GM18526 (cell line): Measurements from ENCODE around the gene LMO1.

Experiments used
- POLR2A ChIP-seq: IDR thresholded peaks from 3 replicates; pipeline ENCODE4 v1.6.1; 2011; ENCODE audit not compliant: insufficient read length; ENCODE audit errors: extremely low read depth

The LMO1 gene

DNA sequence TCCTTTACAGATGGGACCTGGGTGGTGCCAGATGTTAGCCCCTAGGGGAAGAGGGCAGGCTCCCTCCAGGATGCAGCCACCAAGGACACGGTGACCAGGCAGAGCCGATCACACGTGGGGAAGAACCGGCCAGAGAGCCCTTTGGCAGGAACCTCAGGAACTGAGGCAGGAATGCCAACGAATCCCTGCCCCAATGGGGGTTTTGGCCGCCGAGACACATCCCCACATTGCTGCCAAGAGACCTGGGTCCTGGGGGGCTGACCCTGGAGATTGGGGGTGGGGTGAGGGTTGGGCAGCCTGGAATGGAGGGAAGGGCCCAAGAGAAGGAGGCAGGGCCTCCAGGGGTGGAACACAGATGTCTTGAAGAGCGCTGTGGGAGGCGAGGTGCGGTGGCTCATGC, 28.7 kb upstream of the LMO1 start:
- no peak for TF ChIP-seq POLR2A

DNA sequence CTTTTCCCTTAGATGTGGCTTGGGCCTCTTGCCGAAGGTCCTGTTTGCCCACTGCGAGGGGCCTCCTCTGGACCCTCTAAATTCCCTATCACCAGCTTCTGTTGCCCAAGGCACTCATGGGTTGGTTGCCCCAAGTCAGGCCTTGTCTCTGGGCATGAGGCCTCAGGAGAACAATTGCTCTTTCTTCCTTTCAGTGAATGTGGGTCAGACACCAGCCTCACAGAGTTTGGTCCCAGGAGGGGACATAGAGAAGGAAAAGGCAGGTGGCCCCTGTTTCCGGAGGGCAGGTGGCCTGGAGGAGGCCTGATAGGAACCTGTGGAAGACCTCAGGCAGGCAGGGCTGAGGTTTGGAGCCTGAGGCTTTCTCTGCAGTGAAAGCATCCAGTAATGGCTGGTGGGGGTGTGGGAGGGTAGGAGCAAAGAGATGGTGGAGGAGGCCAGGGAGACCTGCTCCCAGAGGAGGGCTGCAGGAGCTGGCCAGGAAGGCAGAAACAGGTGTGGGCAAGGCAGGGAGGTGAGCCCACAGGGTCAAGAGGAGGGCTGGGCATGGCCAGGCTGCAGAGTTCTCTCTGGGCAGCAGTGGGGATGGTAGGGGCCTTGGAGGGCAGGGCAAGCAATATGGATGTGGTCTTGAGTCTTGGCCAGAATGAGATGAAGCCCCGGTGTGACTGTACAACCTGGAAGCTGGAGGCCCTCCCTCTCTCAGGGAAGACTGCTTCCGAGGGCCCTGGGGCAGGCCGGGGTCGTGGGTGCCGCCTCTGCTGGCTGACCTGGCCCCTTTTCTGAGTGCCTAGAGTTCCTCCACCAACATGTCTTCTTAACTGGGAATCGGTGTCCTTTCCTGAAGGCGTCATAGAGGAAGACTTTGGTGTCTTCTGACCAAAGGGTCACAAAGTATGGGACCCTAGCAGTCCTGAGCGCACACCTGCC, 28.0 kb upstream of the LMO1 start:
- TF ChIP-seq POLR2A, result no peak

DNA sequence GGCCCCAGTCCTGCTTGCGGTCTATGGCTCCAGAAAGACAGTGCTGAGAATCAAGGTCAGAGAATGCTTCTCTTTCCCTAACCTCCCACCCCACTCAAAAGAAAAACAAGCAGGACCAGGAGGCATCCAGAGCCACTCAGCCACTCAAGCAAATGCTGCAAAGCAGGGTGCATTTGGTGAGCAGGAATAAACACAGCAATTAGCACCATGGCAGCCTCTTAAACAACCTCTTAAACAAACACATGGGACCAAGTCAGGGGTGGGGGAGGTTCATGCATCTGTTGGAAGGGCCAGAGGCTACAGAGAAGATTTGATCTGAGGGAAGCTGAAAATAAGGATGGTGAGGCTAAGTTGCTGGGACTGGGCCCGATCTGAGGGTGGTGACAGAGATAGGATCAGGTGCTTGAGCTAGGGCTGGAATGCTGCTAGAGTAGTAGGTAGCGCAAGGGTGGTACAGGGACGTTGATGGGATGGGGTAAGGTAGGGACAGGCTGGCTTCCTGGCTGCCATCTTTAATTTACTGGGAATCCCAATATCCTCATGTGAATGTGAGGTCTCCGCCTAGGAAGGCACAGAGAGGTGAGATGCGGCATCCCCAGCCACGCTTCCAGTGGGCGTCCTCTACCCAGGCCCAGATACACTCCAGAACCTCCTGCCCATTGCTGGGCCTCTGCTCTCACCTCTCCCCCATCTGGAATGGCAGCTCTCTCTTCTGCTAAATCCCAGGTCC, 26.6 kb upstream of the LMO1 start:
- no peak for TF ChIP-seq POLR2A

DNA sequence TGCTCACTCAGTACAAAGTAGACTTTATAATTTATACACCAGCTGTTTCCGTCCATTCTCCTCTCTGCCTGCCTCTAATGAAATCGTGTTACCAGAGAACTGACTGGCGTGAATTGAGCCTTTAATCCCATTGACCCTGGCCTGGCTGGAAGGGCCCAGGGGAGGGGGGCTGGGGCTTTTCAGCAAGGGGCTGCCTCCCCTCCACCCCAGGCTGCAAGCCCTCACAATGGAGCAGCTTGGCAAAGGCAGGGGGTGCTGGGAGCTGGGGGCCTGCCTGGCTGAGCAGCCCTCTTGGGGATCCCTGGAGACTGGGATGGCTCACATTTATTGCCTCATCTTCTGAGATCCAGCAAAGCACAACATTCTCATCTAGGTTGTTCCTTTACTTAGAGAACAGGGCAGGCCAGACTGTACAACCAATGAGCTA, 25.8 kb upstream of the LMO1 start:
- TF ChIP-seq POLR2A, result no peak

DNA sequence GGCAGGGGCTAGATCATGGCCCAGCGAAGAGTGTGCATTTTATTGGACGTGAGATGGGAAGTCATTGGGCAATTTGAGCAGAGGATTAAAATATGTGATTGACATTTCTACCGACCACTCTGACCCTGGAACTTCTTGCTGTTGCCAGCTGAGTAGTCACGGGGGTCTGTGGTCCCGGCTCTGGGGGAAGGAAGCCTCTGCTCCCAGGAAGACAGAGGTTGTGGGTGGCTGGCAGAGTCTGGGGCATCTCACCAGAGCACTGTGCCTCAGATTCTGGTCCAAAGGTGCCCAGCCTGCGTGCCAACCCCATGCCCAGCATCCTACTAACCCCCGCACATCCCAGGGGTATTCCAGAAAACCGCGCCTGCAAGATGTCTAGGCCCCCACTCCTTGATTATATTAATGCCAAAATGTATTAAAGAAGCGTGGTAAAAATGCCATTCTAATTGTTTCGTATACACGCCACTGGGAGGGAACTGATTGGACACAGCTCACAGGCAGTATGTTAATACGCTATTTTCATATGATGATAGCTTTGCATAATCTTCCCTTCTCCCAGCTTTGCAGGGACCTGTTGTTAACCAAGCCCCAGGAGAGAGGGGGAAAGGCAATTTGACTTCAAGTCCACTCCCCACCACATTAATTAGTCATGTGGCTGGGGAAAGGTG, 25.3 kb upstream of the LMO1 start:
- no peak for TF ChIP-seq POLR2A

DNA sequence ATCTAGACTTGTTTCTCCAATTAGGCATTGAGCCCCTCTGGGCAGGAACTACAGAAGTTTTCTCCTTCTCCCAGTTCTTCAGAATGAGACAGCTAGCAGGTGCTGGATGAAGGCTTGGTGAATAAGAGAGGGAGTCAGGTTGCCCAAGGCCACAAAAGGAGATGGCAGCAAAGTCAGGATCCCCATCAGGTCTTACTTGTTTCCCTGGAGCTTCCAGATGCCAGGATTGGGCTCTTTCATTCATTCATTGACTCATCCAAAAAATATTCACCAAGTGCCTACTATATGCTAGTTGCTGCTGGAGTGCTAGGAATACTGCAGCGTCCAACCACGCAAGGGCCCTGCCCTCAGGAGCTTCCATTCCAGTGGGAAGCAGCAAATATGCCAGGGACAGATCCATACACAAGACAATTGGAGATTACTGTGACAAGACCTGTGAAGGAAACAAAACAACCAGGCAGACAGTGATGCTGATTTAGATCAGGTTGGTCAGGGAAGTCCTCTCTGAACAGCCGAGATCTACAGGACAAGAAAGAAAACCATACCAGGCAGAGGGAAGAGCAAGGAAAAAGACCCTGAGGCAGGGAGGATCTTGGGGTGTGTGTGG, 24.6 kb upstream of the LMO1 start:
- no peak for TF ChIP-seq POLR2A

DNA sequence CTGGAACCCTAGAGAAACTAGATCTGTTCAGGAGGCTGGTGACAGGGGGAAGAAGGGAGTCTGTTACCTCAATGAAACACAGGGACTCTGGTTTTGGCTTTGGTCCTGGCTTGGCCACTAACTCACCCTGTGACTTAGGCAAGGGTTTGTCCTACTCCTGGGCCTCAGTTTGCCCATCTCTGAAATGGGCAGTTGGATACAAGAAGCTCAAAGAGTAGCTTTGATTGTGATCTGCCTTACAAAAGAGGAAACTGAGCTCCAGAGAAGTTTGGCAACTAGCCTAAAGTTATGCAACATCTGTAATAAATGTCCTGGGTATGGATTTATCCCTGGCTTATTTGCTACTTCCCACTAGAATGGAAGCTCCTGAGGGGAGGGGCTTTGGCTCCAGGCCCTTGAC, 24.0 kb upstream of the LMO1 start:
- no peak for TF ChIP-seq POLR2A

DNA sequence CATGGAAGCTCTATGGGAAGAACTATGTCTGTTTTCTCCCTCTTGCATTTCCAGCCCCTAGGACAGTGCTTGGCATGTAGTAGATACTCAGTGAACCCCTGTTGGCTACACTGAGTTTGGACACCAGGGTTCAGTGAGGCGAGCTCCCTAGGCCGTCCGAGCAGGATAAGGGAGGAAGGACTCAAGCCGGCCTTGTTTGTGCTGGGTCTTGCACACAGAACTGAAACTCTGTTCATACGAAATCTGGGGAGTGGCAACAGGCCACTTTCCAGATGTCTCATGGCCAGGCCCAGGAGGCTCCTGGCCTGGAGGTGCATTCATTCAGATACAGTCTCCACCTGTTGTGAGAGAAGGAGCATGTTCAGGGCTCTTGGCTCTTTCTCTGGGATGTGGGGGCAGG, 23.6 kb upstream of the LMO1 start:
- no peak for TF ChIP-seq POLR2A

DNA sequence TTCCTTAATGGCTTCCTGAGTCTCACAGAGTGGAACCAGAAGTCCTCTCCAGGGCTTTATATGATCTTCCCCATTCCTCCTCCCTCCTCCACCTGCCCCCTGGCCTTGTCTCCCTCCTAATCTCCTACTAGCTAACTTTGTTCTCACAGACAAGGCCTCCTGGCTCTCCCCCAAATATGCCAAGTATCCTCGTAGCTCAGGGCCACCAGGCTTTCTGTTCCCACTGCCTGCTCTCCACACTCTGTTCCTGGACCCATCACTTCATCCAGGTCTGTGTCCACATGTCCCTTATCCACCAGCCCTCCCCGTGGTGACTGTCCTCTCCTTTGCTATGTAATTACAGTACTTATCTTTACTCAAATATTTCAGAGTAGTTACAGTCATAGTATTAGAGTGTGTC, 23.2 kb upstream of the LMO1 start:
- no peak for TF ChIP-seq POLR2A

DNA sequence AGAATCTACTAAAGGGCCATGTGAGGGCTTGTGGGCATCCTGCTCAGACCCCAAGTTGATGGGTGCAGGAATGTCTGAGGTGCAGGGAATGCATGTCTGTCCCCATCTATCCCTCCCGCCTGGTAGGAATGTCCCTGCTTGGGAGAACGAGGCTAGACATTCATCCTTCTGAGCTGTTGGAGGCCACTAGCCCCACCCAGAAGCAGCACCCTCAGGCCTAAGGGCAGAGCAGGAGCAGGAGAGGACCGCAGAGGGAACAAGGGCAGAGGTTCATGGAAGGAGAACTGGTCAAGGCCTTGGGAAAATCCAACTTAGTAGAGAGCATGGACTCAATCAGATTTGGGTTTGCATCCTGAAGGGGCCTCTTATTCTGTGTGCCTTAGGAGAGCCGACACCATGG, 22.1 kb upstream of the LMO1 start:
- TF ChIP-seq POLR2A, result no peak

DNA sequence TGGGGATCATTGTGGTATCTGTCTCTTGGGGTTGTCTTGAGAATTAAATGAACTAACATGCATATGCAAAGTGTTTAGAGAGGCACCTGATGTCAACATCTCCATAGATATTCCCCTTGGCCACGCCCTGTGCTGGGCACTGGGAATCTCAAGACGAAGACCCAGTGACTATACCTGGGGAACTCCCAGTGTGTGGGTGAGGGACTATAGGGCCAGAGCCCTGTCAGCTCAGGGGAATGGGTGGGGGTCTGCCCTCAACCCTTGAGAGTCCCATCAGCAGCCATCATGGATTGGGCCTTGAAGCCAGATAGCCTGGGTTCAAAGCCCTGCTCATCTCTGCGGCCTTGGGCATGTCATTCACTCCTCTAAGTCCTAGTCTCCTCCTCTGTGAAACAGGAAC, 21.6 kb upstream of the LMO1 start:
- no peak for TF ChIP-seq POLR2A

DNA sequence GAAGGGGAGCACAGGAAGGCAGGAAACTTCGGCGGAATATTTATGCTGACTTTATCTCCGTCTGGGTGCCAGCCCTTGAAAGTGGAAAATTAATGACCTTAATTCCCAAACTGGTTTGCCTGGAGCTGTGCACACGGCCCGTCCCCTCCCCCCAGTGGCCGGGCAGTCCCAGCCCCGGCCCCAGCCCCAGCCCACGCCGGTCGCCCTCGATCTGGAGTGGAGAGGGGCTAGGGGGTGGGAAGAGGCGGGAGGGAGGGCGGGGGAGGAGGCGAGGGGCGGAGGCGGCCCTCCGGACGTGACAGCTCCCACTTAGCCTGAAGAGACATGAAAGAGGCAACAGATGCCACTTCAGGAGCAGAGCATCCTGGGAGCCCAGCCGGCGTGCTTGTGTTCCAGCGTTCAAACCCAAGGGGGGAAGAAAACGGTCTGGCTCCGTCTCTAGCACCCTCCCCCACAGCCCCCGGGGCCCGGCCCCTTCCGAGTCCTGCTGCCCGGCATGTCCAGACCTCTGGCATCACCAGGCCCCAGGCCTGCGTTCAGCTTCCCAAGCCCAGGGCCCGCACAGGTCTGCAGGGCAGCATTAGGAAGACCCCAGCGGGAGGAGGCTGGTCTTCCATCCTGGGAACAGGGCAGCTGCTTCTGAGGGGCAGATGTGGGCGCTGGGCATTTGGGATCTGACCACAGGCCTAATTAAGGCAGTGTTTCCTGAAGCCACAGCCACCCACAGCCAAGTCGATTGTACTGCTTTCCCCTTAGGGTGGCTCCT, 20.0 kb upstream of the LMO1 start:
- TF ChIP-seq POLR2A, result no peak

DNA sequence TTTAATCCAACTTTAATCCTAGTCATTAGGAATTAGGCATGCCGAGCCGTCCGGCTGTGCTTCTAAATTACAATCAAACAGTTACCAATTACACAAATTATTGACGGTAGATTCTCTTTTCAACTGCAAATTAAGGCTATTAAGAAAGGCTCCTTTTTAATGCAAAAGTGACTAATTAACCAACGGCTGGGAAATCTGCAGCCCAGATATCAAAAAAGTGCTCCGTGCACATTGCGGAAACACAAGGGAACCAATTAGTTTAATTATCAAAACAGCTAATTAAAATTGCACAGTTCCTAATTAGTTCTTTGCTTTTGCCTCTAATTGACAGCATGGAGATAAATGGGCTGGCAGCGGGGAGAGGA, 19.4 kb upstream of the LMO1 start:
- TF ChIP-seq POLR2A, result no peak

DNA sequence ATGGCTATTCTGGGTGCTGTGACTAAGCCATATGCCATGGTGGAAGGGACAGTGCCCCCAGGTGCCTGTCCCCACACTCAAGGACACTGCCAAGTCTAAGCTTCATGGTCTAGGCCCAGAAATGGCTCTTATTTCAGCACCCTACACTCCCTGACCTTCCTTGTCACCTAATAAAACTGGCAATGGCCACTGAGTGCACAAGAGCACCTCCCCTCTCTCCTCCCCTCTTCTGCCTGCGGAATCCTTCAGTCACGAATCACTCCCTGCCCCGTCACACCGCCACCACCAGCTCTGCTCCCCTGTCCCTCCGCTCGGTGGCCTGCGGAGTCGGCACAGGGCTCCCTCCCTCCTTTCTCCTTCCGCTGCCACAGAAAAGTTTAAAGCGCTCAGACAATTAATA, 19.0 kb upstream of the LMO1 start:
- TF ChIP-seq POLR2A, result no peak

DNA sequence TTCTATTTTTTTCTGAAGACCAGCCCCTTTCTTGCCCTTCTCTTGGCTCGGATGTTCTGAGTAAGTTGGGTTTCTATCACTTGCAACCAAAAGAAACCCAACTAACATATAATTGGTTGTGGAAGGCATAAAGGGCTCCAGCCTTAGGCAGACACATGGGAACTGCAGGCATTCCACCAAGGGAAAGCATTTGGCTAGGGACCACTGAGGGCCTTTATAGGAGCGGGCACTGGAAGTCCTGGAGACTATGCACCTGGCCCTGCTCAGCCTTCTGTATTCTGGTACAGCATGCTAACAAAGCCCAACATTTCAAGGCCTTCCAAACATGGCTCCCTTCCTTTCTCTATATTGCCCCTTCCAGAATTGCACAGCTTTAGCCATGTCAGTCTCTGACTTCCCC, 17.6 kb upstream of the LMO1 start:
- no peak for TF ChIP-seq POLR2A

DNA sequence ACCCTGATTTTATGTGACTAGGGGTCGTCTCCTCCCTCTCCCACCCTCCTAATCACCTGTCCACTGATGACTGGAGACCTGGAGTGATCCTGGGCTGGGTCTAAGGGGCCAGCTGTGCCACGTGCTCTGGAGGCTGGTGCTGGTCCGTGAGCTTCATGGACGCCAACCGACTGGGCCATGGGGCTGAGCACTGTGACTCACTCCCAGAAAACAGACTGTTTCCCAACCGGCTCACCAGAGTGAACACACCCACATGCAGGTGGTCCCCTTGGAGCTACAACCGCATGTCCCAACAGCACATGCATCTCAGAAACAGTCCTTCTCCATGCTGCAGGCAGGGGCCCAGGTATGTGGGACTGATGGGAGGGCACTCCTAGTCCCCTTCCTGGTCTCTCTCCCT, 14.0 kb upstream of the LMO1 start:
- TF ChIP-seq POLR2A, result no peak
